Activated CD4-positive, CD25-positive, alpha-beta regulatory T cell treated with anti-CD3 and anti-CD28 coated beads, Interleukin-2, amount 50 U/mL, for 16 hours (primary cell): ENCODE measurements around the gene LNP1.

Experiments used
- DNase-seq: peaks from one replicate; pipeline ENCODE4 v3.0.0-alpha.2; 2020; ENCODE audit warnings: low read depth, low spot score

LNP1 gene

GRCh38 chr3:100399341-100400071 is 1.8 kb upstream of the LNP1 start:
- DNase-seq, result no peak

- DNase-seq, result peak; percentile 2
Measured at GRCh38 chr3:100400419-100400779, 940 bp upstream of the LNP1 start.

- peak; percentile 10 for DNase-seq
Measured at GRCh38 chr3:100401674-100402041, 319 bp downstream of the LNP1 start.

GRCh38 chr3:100402256-100402655 is 917 bp downstream of the LNP1 start:
- DNase-seq, result no peak

GRCh38 chr3:100402891-100403290 is 1.6 kb downstream of the LNP1 start:
- no peak for DNase-seq

GRCh38 chr3:100403362-100404249 is 2.3 kb downstream of the LNP1 start:
- no peak for DNase-seq

GRCh38 chr3:100404250-100404548 is 2.9 kb downstream of the LNP1 start:
- DNase-seq, result no peak

- no peak for DNase-seq
Measured at GRCh38 chr3:100407164-100407563, 5.8 kb downstream of the LNP1 start.

GRCh38 chr3:100407977-100408532 is 6.7 kb downstream of the LNP1 start:
- DNase-seq, result no peak

GRCh38 chr3:100411091-100411982 is 10.0 kb downstream of the LNP1 start:
- DNase-seq, result no peak

GRCh38 chr3:100412912-100413590 is 11.7 kb downstream of the LNP1 start:
- no peak for DNase-seq

GRCh38 chr3:100413613-100414012 is 12.3 kb downstream of the LNP1 start:
- no peak for DNase-seq

- DNase-seq, result no peak
Measured at GRCh38 chr3:100416176-100416575, 14.8 kb downstream of the LNP1 start.

GRCh38 chr3:100416863-100417262 is 15.5 kb downstream of the LNP1 start:
- DNase-seq, result no peak

GRCh38 chr3:100419406-100419805 is 18.1 kb downstream of the LNP1 start:
- DNase-seq, result no peak

- DNase-seq, result no peak
Measured at GRCh38 chr3:100420885-100421284, 19.5 kb downstream of the LNP1 start.

GRCh38 chr3:100423611-100424010 is 22.3 kb downstream of the LNP1 start:
- no peak for DNase-seq

- DNase-seq, result no peak
Measured at GRCh38 chr3:100424261-100424660, 22.9 kb downstream of the LNP1 start.

- DNase-seq, result no peak
Measured at GRCh38 chr3:100425316-100425715, 24.0 kb downstream of the LNP1 start.

GRCh38 chr3:100426067-100426682 is 24.8 kb downstream of the LNP1 start:
- DNase-seq, result no peak

- DNase-seq, result no peak
Measured at GRCh38 chr3:100427699-100428098, 26.4 kb downstream of the LNP1 start.
